Spleen (tissue), 7 donors: ENCODE measurements around the gene AP3S1.

Experiments
- CTCF ChIP-seq, 11 experiments: fragments of 200-600 bp in 7 of 11; fragments of 450-650 bp in 4 of 11; sonication (generic) in 4 of 11; IDR thresholded peaks in 8 of 11; conservative IDR thresholded peaks in 3 of 11; 1 replicate in 7 of 11; 2 replicates in 4 of 11; pipeline versions ENCODE4 v1.4.0 to v1.8.0; 2016 to 2021; ENCODE audit warnings: antibody characterized with exemption in 11 of 11, inconsistent platforms in 4 of 11, mild to moderate bottlenecking in 1 of 11
- POLR2AphosphoS5 ChIP-seq, 3 donors: sonication (generic); formaldehyde crosslinking; IDR thresholded peaks; one replicate each; pipeline ENCODE4 v1.5.1; 2017; ENCODE audit warnings: antibody characterized with exemption in 3 of 3
- donor health status: DM: no; HTN: no; CAD: no; lungs with moderate emphysema.
- donor health status: DM: no; HTN: no; CAD: no.
- donor health status: DM: no; HTN: no; CAD: no.

GRCh38 chr5:115806986-115807653, 34.6 kb upstream of the AP3S1 start:
- no peak for TF ChIP-seq POLR2AphosphoS5 (IDR thresholded peaks at IDR 0.05)
- no peak for TF ChIP-seq CTCF (IDR thresholded peaks at IDR 0.05 in 8 of 11, conservative IDR thresholded peaks at IDR 0.05 in 3 of 11)
